GM18505 (cell line): ENCODE results near the gene MYL4.
"Not testable (repeated sequence)": the region's sequence is repeated elsewhere in the genome, so short reads cannot be mapped to it uniquely, and the experiment has no call there.

ENCODE experiments used
- ATAC-seq: cut with Tn5 transposase; IDR thresholded peaks from one replicate; pipeline ENCODE4 v1.9.1; 2021; ENCODE audit not compliant: unreplicated experiment
- POLR2A ChIP-seq: IDR thresholded peaks from 4 replicates; pipeline ENCODE4 v1.6.1; 2011; ENCODE audit warnings: borderline replicate concordance; ENCODE audit not compliant: insufficient read depth, insufficient read length; ENCODE audit errors: extremely low read depth

The MYL4 gene

GRCh38 chr17:47208744-47209488 lies at the start of gene MYL4:
Gene MYL4, plus strand, starts transcription at chr17:47209348. Its CDS starts 75 bp downstream, at chr17:47209423.
- ATAC-seq, result no peak
- no peak for TF ChIP-seq POLR2A

GRCh38 chr17:47162013-47162622 lies 47.0 kb upstream of the MYL4 start:
- ATAC-seq, result no peak
- TF ChIP-seq POLR2A, result no peak

GRCh38 chr17:47164263-47164662 lies 44.9 kb upstream of the MYL4 start:
- no peak for ATAC-seq
- no peak for TF ChIP-seq POLR2A

- no peak for TF ChIP-seq POLR2A
- no peak for ATAC-seq
These were observed 44.0 kb upstream of the MYL4 start for GRCh38 chr17:47165137-47165536.

- ATAC-seq, result not testable (repeated sequence)
These were observed 42.3 kb upstream of the MYL4 start for GRCh38 chr17:47166854-47167253.

GRCh38 chr17:47168896-47169295 lies 40.3 kb upstream of the MYL4 start:
- not testable (repeated sequence) for ATAC-seq

GRCh38 chr17:47170710-47171109 lies 38.4 kb upstream of the MYL4 start:
- no peak for TF ChIP-seq POLR2A
- ATAC-seq, result no peak

- no peak for ATAC-seq
- TF ChIP-seq POLR2A, result no peak
These were observed 36.2 kb upstream of the MYL4 start for GRCh38 chr17:47172696-47173565.

GRCh38 chr17:47174823-47175222 lies 34.3 kb upstream of the MYL4 start:
- ATAC-seq, result not testable (repeated sequence)

- TF ChIP-seq POLR2A, result no peak
- ATAC-seq, result no peak
These were observed 32.7 kb upstream of the MYL4 start for GRCh38 chr17:47176389-47176826.

- no peak for ATAC-seq
- no peak for TF ChIP-seq POLR2A
These were observed 31.9 kb upstream of the MYL4 start for GRCh38 chr17:47177261-47177660.

GRCh38 chr17:47179141-47179540 lies 30.0 kb upstream of the MYL4 start:
- ATAC-seq, result no peak

GRCh38 chr17:47180337-47180736 lies 28.8 kb upstream of the MYL4 start:
- ATAC-seq, result no peak
- TF ChIP-seq POLR2A, result no peak

More at GRCh38 chr17:47179141-47179540, 30.0 kb upstream of the MYL4 start:
- TF ChIP-seq POLR2A, result no peak

GRCh38 chr17:47180988-47181387 lies 28.2 kb upstream of the MYL4 start:
- not testable (repeated sequence) for ATAC-seq

GRCh38 chr17:47184681-47185080 lies 24.5 kb upstream of the MYL4 start:
- ATAC-seq, result no peak
- no peak for TF ChIP-seq POLR2A
